H1 (cell line): ENCODE measurements around the gene ZMYM4. TPM values are rescaled to one million over a fixed set of nuclear protein-coding genes. Genes with fewer than 3 reads are reported as not detected.

Experiments used
- FOSL1 ChIP-seq: IDR thresholded peaks from 2 replicates; pipeline ENCODE4 v1.6.1; 2011; ENCODE audit warnings: mild to moderate bottlenecking, low read depth, low read length, moderate library complexity; ENCODE audit not compliant: insufficient read depth
- TCF12 ChIP-seq: IDR thresholded peaks from 2 replicates; pipeline ENCODE4 v1.6.1; 2011; ENCODE audit warnings: low read depth, mild to moderate bottlenecking, low read length
- polyA plus RNA-seq, 7 experiments: library from polyadenylated mRNA; depleted of rRNA in 3 of 7; stranded (reverse) in 5 of 7; unstranded in 2 of 7; fragments of >200 nt in 5 of 7; fragments of 200-250 nt in 2 of 7; gene quantifications; 1 replicate in 5 of 7; 2 replicates in 1 of 7; 4 replicates in 1 of 7; pipeline versions ENCODE4 v1.2.1 to v1.2.3, GENCODE V29; 2011 to 2013; ENCODE audit warnings: missing spikeins in 2 of 7, mixed read lengths in 2 of 7
- total RNA-seq: library from RNA; stranded (reverse); fragmentation: NEBNext Ultra II Directional; extraction: Animal tissue kit (Norgen Biotek cat#: 25700); gene quantifications from 2 replicates; pipeline ENCODE4 v1.2.1, GENCODE V29; 2021
- TF ChIP-seq, protein P1 (sequence below): fragments of 300-600 bp; sonication (generic); IDR thresholded peaks from 2 replicates; pipeline ENCODE4 v1.7.1; 2012; ENCODE audit warnings: low read length, moderate library complexity, mild to moderate bottlenecking, inconsistent platforms; ENCODE audit not compliant: insufficient replicate concordance
- TF ChIP-seq, protein P2 (sequence below): IDR thresholded peaks from 2 replicates; pipeline ENCODE4 v1.6.1; 2011; ENCODE audit warnings: low read depth, mild to moderate bottlenecking, low read length; ENCODE audit not compliant: insufficient read depth

ZMYM4 gene
- total and polyA plus RNA-seq, 2 of the 8 experiments (the other 6 are each of a cell fraction or from before 2014, with no cell fraction given), result 16.7 to 81.3 TPM

DNA sequence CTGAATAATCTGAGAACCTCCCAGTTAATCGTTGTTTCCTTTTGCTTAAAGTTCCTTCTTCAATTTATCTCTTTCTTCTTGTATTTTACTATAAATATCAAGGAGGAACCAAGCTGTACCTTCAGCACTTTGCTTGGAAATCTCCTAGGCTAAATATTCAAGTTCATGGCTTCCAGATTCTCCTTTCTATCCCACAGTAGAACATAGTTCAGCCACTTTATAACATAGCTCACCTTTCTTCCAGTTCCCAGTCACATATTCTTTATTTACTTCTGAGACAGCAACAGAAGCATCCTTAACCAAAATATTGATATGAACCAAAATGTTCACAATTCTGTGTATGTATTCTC is 11.0 kb downstream of the ZMYM4 start (continued):
- TF ChIP-seq, protein P1, sequence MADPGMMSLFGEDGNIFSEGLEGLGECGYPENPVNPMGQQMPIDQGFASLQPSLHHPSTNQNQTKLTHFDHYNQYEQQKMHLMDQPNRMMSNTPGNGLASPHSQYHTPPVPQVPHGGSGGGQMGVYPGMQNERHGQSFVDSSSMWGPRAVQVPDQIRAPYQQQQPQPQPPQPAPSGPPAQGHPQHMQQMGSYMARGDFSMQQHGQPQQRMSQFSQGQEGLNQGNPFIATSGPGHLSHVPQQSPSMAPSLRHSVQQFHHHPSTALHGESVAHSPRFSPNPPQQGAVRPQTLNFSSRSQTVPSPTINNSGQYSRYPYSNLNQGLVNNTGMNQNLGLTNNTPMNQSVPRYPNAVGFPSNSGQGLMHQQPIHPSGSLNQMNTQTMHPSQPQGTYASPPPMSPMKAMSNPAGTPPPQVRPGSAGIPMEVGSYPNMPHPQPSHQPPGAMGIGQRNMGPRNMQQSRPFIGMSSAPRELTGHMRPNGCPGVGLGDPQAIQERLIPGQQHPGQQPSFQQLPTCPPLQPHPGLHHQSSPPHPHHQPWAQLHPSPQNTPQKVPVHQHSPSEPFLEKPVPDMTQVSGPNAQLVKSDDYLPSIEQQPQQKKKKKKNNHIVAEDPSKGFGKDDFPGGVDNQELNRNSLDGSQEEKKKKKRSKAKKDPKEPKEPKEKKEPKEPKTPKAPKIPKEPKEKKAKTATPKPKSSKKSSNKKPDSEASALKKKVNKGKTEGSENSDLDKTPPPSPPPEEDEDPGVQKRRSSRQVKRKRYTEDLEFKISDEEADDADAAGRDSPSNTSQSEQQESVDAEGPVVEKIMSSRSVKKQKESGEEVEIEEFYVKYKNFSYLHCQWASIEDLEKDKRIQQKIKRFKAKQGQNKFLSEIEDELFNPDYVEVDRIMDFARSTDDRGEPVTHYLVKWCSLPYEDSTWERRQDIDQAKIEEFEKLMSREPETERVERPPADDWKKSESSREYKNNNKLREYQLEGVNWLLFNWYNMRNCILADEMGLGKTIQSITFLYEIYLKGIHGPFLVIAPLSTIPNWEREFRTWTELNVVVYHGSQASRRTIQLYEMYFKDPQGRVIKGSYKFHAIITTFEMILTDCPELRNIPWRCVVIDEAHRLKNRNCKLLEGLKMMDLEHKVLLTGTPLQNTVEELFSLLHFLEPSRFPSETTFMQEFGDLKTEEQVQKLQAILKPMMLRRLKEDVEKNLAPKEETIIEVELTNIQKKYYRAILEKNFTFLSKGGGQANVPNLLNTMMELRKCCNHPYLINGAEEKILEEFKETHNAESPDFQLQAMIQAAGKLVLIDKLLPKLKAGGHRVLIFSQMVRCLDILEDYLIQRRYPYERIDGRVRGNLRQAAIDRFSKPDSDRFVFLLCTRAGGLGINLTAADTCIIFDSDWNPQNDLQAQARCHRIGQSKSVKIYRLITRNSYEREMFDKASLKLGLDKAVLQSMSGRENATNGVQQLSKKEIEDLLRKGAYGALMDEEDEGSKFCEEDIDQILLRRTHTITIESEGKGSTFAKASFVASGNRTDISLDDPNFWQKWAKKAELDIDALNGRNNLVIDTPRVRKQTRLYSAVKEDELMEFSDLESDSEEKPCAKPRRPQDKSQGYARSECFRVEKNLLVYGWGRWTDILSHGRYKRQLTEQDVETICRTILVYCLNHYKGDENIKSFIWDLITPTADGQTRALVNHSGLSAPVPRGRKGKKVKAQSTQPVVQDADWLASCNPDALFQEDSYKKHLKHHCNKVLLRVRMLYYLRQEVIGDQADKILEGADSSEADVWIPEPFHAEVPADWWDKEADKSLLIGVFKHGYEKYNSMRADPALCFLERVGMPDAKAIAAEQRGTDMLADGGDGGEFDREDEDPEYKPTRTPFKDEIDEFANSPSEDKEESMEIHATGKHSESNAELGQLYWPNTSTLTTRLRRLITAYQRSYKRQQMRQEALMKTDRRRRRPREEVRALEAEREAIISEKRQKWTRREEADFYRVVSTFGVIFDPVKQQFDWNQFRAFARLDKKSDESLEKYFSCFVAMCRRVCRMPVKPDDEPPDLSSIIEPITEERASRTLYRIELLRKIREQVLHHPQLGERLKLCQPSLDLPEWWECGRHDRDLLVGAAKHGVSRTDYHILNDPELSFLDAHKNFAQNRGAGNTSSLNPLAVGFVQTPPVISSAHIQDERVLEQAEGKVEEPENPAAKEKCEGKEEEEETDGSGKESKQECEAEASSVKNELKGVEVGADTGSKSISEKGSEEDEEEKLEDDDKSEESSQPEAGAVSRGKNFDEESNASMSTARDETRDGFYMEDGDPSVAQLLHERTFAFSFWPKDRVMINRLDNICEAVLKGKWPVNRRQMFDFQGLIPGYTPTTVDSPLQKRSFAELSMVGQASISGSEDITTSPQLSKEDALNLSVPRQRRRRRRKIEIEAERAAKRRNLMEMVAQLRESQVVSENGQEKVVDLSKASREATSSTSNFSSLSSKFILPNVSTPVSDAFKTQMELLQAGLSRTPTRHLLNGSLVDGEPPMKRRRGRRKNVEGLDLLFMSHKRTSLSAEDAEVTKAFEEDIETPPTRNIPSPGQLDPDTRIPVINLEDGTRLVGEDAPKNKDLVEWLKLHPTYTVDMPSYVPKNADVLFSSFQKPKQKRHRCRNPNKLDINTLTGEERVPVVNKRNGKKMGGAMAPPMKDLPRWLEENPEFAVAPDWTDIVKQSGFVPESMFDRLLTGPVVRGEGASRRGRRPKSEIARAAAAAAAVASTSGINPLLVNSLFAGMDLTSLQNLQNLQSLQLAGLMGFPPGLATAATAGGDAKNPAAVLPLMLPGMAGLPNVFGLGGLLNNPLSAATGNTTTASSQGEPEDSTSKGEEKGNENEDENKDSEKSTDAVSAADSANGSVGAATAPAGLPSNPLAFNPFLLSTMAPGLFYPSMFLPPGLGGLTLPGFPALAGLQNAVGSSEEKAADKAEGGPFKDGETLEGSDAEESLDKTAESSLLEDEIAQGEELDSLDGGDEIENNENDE, result no peak
- TF ChIP-seq TCF12 (no peak), FOSL1 (no peak)
- TF ChIP-seq, protein P2, sequence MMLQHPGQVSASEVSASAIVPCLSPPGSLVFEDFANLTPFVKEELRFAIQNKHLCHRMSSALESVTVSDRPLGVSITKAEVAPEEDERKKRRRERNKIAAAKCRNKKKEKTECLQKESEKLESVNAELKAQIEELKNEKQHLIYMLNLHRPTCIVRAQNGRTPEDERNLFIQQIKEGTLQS, result no peak
